Activated CD8-positive, alpha-beta memory T cell treated with anti-CD3 and anti-CD28 coated beads, Interleukin-2, amount 50 U/mL, for 1 hour (primary cell): ENCODE data around the gene BANP.
"Not testable (repeated sequence)": the region's sequence is repeated elsewhere in the genome, so short reads cannot be mapped to it uniquely, and the experiment has no call there.

Experiments
- DNase-seq: peaks from one replicate; pipeline ENCODE4 v3.0.0-alpha.2; 2020; ENCODE audit errors: extremely low read depth

Gene BANP

GRCh38 chr16:88065747-88066142 lies 114.5 kb downstream of the BANP start:
- DNase-seq = no peak

- DNase-seq = no peak
Observed at GRCh38 chr16:88066234-88066633, 115.0 kb downstream of the BANP start.

GRCh38 chr16:88066680-88067529 lies 115.7 kb downstream of the BANP start:
- no peak for DNase-seq

- DNase-seq = no peak
Observed at GRCh38 chr16:88067530-88068411, 116.5 kb downstream of the BANP start.

GRCh38 chr16:88068476-88069396 lies 117.5 kb downstream of the BANP start:
- no peak for DNase-seq

GRCh38 chr16:88069397-88070168 lies 118.3 kb downstream of the BANP start:
- DNase-seq = no peak

- no peak for DNase-seq
Observed at GRCh38 chr16:88070341-88070740, 119.1 kb downstream of the BANP start.

GRCh38 chr16:88070989-88071625 lies 119.9 kb downstream of the BANP start:
- no peak for DNase-seq

- no peak for DNase-seq
Observed at GRCh38 chr16:88071908-88072307, 120.7 kb downstream of the BANP start.

GRCh38 chr16:88072571-88073001 lies 121.4 kb downstream of the BANP start:
- DNase-seq = no peak

GRCh38 chr16:88073201-88073721 lies 122.0 kb downstream of the BANP start:
- DNase-seq = no peak

GRCh38 chr16:88074041-88074440 lies 122.8 kb downstream of the BANP start:
- DNase-seq = no peak

GRCh38 chr16:88076211-88076931 lies 125.1 kb downstream of the BANP start:
- DNase-seq = no peak

- DNase-seq = not testable (repeated sequence)
Observed at GRCh38 chr16:88076932-88077320, 125.7 kb downstream of the BANP start.

- no peak for DNase-seq
Observed at GRCh38 chr16:88077328-88078108, 126.3 kb downstream of the BANP start.

GRCh38 chr16:88078111-88078775 lies 127.0 kb downstream of the BANP start:
- no peak for DNase-seq

GRCh38 chr16:88083582-88083981 lies 132.3 kb downstream of the BANP start:
- DNase-seq = no peak

- no peak for DNase-seq
Observed at GRCh38 chr16:88084881-88085280, 133.6 kb downstream of the BANP start.
